ENCODE results near the gene TMEM38A. TPM values are rescaled to one million over a fixed set of nuclear protein-coding genes. Genes with fewer than 3 reads are reported as not detected.

The TMEM38A gene, protein sequence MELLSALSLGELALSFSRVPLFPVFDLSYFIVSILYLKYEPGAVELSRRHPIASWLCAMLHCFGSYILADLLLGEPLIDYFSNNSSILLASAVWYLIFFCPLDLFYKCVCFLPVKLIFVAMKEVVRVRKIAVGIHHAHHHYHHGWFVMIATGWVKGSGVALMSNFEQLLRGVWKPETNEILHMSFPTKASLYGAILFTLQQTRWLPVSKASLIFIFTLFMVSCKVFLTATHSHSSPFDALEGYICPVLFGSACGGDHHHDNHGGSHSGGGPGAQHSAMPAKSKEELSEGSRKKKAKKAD
- total RNA-seq: 0.69 and 0.78 TPM in 2 replicates

- peaks cover 18% of the 10 kb centered on the region for H3K36me3 Mint-ChIP-seq (ENCODE audit: low read depth)
- peaks cover 27% of the 10 kb centered on the region for H3K4me1 Mint-ChIP-seq (ENCODE audit: low read depth)
- intact Hi-C loops (cut with micrococcal nuclease): loop anchor here (1.0 kb wide), 4 partner anchors 77 to 165 kb away; partner anchors contain the start of genes C19orf44, CALR3, CHERP and SLC35E1
Observed at GRCh38 chr19:16660763-16661479, at the start of gene TMEM38A. Gene TMEM38A (plus strand): TSS chr19:16661139. CDS start chr19:16661218, 79 bp downstream.

DNA sequence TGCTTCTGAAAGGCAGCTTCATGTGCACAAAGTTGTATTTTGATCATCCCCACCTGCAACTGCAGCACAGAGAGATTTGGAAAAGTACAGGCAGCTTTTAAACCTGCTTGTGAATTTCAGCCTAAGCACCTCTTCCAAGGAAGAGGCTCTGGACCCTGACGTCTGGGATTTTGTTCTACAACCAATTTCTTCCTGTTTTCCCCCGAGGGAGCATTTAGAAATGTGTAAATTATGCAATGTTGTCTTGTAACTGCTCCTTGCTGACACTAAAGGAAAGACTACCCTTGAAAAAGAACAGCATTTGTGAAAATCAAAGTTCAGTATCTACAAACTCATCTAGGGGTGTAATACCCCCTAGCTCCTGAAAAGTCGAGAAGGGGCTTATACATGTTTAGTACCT is 48.3 kb upstream of the TMEM38A start:
- Mint-ChIP-seq H3K4me1 (ENCODE audit: low read depth) (peaks cover 72% of the 10 kb centered on the region), H3K27ac (no peak overlapping the region), H3K36me3 (ENCODE audit: low read depth) (peaks cover 2% of the 10 kb centered on the region), H3K9me3 (no peaks in the 10 kb centered on the region), H3K27me3 (ENCODE audit: insufficient read depth) (no peaks in the 10 kb centered on the region), H3K4me3 (no peak overlapping the region)
- DNase-seq (ENCODE audit: low spot score): no peak
- intact Hi-C loops (cut with micrococcal nuclease): no loop called here

More at GRCh38 chr19:16660763-16661479, at the start of gene TMEM38A:
- Mint-ChIP-seq H3K27ac (peak within 1 kb of the TSS; percentile 97), H3K9me3 (no peaks in the 10 kb centered on the region), H3K27me3 (ENCODE audit: insufficient read depth) (peaks cover 13% of the 10 kb centered on the region), H3K4me3 (peak within 1 kb of the TSS; percentile 94)
- DNase-seq (ENCODE audit: low spot score): peak; percentile 51

- no peaks in the 10 kb centered on the region for H3K9me3 Mint-ChIP-seq
- no peak for DNase-seq (ENCODE audit: low spot score)
- H3K4me3 Mint-ChIP-seq: no peak overlapping the region
- peaks cover 2% of the 10 kb centered on the region for H3K36me3 Mint-ChIP-seq (ENCODE audit: low read depth)
- H3K27me3 Mint-ChIP-seq (ENCODE audit: insufficient read depth): no peaks in the 10 kb centered on the region
- no peak overlapping the region for H3K27ac Mint-ChIP-seq
- peaks cover 63% of the 10 kb centered on the region for H3K4me1 Mint-ChIP-seq (ENCODE audit: low read depth)
- intact Hi-C loops (cut with micrococcal nuclease): no loop called here
Observed at GRCh38 chr19:16613841-16614240, 47.1 kb upstream of the TMEM38A start.

DNA sequence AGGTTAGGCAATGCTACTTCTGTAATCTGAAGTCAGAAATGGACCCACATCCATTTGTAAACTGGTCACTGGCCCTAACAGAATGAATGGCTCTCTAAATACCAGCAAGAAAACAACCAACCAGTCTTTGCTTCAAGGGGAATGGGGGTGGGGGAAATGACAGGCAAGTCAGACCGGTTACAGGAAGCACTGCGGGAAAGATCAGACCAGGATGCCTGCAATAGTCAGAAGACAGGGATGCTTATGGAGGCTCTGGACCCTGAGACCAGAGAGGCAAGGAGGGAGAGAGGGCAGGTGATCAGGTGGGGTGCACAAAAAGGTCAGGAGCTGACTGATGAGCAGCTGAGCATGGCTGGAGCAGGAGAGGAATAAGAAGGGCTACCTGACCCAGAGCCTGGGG is 46.0 kb upstream of the TMEM38A start:
- peak overlapping the region; percentile 45 for H3K4me3 Mint-ChIP-seq
- no peak for DNase-seq (ENCODE audit: low spot score)
- peaks cover 62% of the 10 kb centered on the region for H3K4me1 Mint-ChIP-seq (ENCODE audit: low read depth)
- H3K27me3 Mint-ChIP-seq (ENCODE audit: insufficient read depth): no peaks in the 10 kb centered on the region
- peaks cover 2% of the 10 kb centered on the region for H3K36me3 Mint-ChIP-seq (ENCODE audit: low read depth)
- peak overlapping the region; percentile 74 for H3K27ac Mint-ChIP-seq
- H3K9me3 Mint-ChIP-seq: no peaks in the 10 kb centered on the region
- intact Hi-C loops (cut with micrococcal nuclease): no loop called here

DNA sequence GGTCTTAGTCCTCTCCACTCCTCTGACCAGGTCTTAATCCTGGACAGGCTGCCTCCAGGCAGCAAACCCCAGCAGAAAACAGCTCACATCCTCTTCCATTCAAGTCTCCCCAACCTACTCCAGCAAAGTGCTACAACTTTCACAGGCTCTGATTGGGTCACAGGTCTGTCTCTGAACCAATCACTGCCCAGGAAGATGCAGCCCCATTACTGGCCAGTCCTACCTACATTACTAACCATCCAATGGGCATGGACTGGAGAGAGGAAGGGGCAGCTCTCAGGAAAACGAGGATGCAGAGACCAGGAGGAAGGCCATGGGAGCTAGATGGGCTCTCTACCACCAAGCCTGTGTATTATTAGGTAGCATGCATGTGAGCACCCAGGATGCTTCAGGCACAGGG is 45.1 kb upstream of the TMEM38A start:
- intact Hi-C loops (cut with micrococcal nuclease): no loop called here
- peaks cover 63% of the 10 kb centered on the region for H3K4me1 Mint-ChIP-seq (ENCODE audit: low read depth)
- H3K27ac Mint-ChIP-seq: no peak overlapping the region
- H3K9me3 Mint-ChIP-seq: no peaks in the 10 kb centered on the region
- no peak for DNase-seq (ENCODE audit: low spot score)
- H3K4me3 Mint-ChIP-seq: no peak overlapping the region
- no peaks in the 10 kb centered on the region for H3K27me3 Mint-ChIP-seq (ENCODE audit: insufficient read depth)
- no peaks in the 10 kb centered on the region for H3K36me3 Mint-ChIP-seq (ENCODE audit: low read depth)

DNA sequence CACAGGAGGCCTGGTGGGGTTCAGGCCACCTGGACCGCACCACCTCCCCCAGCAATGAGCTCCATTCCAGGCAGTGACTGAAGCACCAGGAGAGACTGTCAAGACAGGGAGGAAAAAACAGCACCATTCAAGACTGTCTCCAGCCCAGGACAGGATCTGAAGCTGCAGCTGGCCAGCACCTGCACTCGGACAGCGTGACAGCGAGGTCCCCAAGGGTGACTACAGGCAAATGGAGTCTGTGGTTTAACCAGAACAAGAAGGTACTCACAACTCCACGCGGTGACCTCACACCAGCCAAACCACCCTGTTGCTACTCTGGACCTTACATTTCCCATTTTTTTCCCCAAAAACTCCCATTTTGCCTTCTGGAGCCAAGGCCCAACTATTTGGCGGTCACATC is 42.7 kb upstream of the TMEM38A start:
- Mint-ChIP-seq H3K36me3 (ENCODE audit: low read depth) (no peaks in the 10 kb centered on the region), H3K4me3 (no peak overlapping the region), H3K9me3 (no peaks in the 10 kb centered on the region), H3K4me1 (ENCODE audit: low read depth) (peaks cover 58% of the 10 kb centered on the region), H3K27me3 (ENCODE audit: insufficient read depth) (no peaks in the 10 kb centered on the region), H3K27ac (no peak overlapping the region)
- intact Hi-C loops (cut with micrococcal nuclease): no loop called here
- no peak for DNase-seq (ENCODE audit: low spot score)

DNA sequence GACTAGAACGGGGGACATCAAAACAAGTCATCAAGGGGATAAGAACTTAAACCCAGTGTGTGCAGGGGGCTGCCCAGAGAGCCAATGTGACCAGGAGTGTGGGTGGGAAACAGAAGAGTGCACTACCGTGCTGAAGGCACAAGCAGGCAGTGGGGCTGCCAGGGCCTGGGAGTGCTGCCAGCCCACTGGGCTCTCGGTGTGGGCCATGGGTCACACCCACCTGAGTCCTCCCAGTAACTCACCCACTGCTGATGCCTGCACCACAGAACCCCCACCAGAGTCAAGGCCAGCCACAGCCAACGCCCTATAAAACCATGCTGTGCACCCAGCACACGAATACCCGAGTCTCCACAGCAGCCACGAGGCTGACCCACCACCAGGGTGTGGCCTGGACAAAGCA is 41.5 kb upstream of the TMEM38A start:
- no peak overlapping the region for H3K27ac Mint-ChIP-seq

GRCh38 chr19:16620018-16620417 is 40.9 kb upstream of the TMEM38A start:
- no peak for DNase-seq (ENCODE audit: low spot score)
- intact Hi-C loops (cut with micrococcal nuclease): no loop called here
- Mint-ChIP-seq H3K4me3 (no peak overlapping the region), H3K9me3 (no peaks in the 10 kb centered on the region), H3K27ac (no peak overlapping the region), H3K4me1 (ENCODE audit: low read depth) (peaks cover 58% of the 10 kb centered on the region), H3K36me3 (ENCODE audit: low read depth) (peaks cover 3% of the 10 kb centered on the region), H3K27me3 (ENCODE audit: insufficient read depth) (no peaks in the 10 kb centered on the region)

More for the DNA sequence above, 41.5 kb upstream of the TMEM38A start:
- intact Hi-C loops (cut with micrococcal nuclease): no loop called here
- Mint-ChIP-seq H3K27me3 (ENCODE audit: insufficient read depth) (no peaks in the 10 kb centered on the region), H3K9me3 (no peaks in the 10 kb centered on the region), H3K4me3 (no peak overlapping the region), H3K4me1 (ENCODE audit: low read depth) (peaks cover 58% of the 10 kb centered on the region), H3K36me3 (ENCODE audit: low read depth) (peaks cover 3% of the 10 kb centered on the region)
- DNase-seq (ENCODE audit: low spot score): no peak

DNA sequence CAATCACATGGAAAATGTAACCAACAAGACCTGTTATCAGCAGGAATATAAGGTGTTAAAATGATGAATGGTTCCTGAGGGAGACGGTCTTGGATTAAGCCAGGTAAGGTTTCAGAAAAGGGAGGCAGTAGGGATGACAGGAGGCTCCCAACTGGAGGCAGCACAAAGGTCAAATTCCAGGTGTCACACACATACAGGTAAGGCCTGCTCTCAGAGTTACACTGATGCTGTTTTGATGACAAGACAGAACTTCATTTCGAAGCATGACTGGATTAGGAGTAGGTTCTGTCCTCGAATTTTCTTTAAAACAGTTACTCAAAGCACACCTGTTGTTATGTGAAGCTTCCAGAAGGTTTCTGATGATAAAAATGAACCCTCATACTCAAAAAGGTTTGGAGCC is 40.4 kb upstream of the TMEM38A start:
- no peak overlapping the region for H3K27ac Mint-ChIP-seq
- H3K36me3 Mint-ChIP-seq (ENCODE audit: low read depth): peaks cover 7% of the 10 kb centered on the region
- no peaks in the 10 kb centered on the region for H3K27me3 Mint-ChIP-seq (ENCODE audit: insufficient read depth)
- H3K4me3 Mint-ChIP-seq: no peak overlapping the region
- intact Hi-C loops (cut with micrococcal nuclease): no loop called here
- peaks cover 58% of the 10 kb centered on the region for H3K4me1 Mint-ChIP-seq (ENCODE audit: low read depth)
- no peaks in the 10 kb centered on the region for H3K9me3 Mint-ChIP-seq
- DNase-seq (ENCODE audit: low spot score): no peak

DNA sequence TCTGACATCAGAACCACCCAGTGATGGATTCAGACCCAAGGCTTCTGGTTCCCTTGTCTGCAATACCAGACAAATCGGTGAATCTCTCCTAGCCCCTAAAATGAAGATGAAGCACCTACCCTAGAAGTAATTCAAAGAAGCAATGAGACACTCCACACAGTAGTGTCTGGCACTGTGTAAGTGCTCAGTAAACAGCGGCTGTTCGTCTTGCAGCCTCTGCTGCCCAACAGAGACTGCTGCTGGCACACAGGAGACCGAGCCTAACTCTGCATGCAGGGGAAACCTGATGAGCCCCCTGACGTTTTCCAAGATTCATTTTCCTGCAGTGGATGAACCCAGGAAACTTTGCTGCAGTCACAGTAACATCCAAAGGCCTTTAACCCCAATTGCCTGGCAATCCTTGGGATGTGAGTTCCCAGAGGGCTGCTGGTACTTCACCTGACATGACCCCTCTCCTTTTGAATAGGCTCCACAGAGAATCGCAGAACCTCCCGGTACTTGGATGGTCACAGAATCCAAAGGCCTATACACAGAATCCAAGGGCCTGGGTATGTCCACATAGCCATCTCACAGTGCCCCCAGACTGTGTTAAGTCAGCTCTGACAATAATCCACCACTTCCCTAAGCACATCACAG is 39.7 kb upstream of the TMEM38A start:
- no peak overlapping the region for H3K27ac Mint-ChIP-seq
- no peak overlapping the region for H3K4me3 Mint-ChIP-seq
- intact Hi-C loops (cut with micrococcal nuclease): no loop called here
- H3K36me3 Mint-ChIP-seq (ENCODE audit: low read depth): peaks cover 11% of the 10 kb centered on the region
- H3K4me1 Mint-ChIP-seq (ENCODE audit: low read depth): peaks cover 58% of the 10 kb centered on the region
- H3K9me3 Mint-ChIP-seq: no peaks in the 10 kb centered on the region
- H3K27me3 Mint-ChIP-seq (ENCODE audit: insufficient read depth): no peaks in the 10 kb centered on the region
- no peak for DNase-seq (ENCODE audit: low spot score)

- Mint-ChIP-seq H3K4me3 (no peak overlapping the region), H3K27me3 (ENCODE audit: insufficient read depth) (no peaks in the 10 kb centered on the region), H3K36me3 (ENCODE audit: low read depth) (peaks cover 11% of the 10 kb centered on the region), H3K4me1 (ENCODE audit: low read depth) (peaks cover 53% of the 10 kb centered on the region), H3K9me3 (no peaks in the 10 kb centered on the region), H3K27ac (no peak overlapping the region)
- intact Hi-C loops (cut with micrococcal nuclease): no loop called here
- no peak for DNase-seq (ENCODE audit: low spot score)
Observed at GRCh38 chr19:16623066-16623465, 37.9 kb upstream of the TMEM38A start.

DNA sequence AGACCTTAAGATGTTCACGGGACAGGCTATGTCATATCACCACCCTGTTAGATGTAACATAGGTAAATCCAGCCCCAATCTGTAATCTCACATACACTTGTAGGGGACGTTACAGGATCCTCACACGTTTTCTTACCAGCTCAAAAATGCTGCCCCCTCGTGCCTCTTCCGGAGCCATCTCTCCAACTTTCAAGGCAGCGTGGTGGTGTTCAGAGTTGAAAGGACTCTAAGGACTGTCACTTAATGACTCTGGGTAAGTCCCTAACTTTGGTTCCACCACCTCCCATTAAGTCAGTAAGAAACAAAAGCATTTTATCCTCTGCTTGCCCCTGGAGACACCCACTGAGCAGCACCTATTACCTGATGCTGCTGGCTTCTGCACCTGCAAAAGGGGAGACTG is 37.4 kb upstream of the TMEM38A start:
- Mint-ChIP-seq H3K27me3 (ENCODE audit: insufficient read depth) (no peaks in the 10 kb centered on the region), H3K4me1 (ENCODE audit: low read depth) (peaks cover 53% of the 10 kb centered on the region), H3K9me3 (no peaks in the 10 kb centered on the region), H3K36me3 (ENCODE audit: low read depth) (peaks cover 11% of the 10 kb centered on the region), H3K4me3 (no peak overlapping the region), H3K27ac (no peak overlapping the region)
- intact Hi-C loops (cut with micrococcal nuclease): no loop called here
- no peak for DNase-seq (ENCODE audit: low spot score)

- no peaks in the 10 kb centered on the region for H3K9me3 Mint-ChIP-seq
- H3K4me3 Mint-ChIP-seq: no peak overlapping the region
- DNase-seq (ENCODE audit: low spot score): no peak
- peaks cover 11% of the 10 kb centered on the region for H3K36me3 Mint-ChIP-seq (ENCODE audit: low read depth)
- no peak overlapping the region for H3K27ac Mint-ChIP-seq
- H3K4me1 Mint-ChIP-seq (ENCODE audit: low read depth): peaks cover 51% of the 10 kb centered on the region
- intact Hi-C loops (cut with micrococcal nuclease): no loop called here
- no peaks in the 10 kb centered on the region for H3K27me3 Mint-ChIP-seq (ENCODE audit: insufficient read depth)
Observed at GRCh38 chr19:16624236-16624635, 36.7 kb upstream of the TMEM38A start.

Data from activated T-helper 1 cell treated with anti-CD3 and anti-CD28 coated beads, Interleukin-12 subunit alpha, Interleukin-12 subunit beta, Interleukin-2, Interleukin-4 antibody, amounts not matched to agents 30 ng/mL and 10 ng/mL and 1 ng/mL, durations not matched to agents 14 hours and 24 hours and 36 hours (primary cell).